Ammon's horn (tissue), 1 donor: ENCODE data around the gene ZNF674.
"Not testable (repeated sequence)": the region's sequence is repeated elsewhere in the genome, so short reads cannot be mapped to it uniquely, and the experiment has no call there.

Experiments used
- DNase-seq: peaks from one replicate; pipeline ENCODE4 v3.0.0-alpha.2; 2016; ENCODE audit warnings: low spot score

Gene ZNF674

GRCh38 chrX:46569621-46570020, 24.4 kb upstream of the ZNF674 start:
- DNase-seq, result no peak

GRCh38 chrX:46567388-46567787, 22.2 kb upstream of the ZNF674 start:
- no peak for DNase-seq

- DNase-seq, result peak; percentile 12
Observed at GRCh38 chrX:46561824-46562657, 16.8 kb upstream of the ZNF674 start.

- no peak for DNase-seq
Observed at GRCh38 chrX:46559062-46559461, 13.8 kb upstream of the ZNF674 start.

- no peak for DNase-seq
Observed at GRCh38 chrX:46554942-46555341, 9.7 kb upstream of the ZNF674 start.

GRCh38 chrX:46553935-46554334, 8.7 kb upstream of the ZNF674 start:
- no peak for DNase-seq

GRCh38 chrX:46551494-46552128, 6.4 kb upstream of the ZNF674 start:
- no peak for DNase-seq

GRCh38 chrX:46549914-46550313, 4.7 kb upstream of the ZNF674 start:
- no peak for DNase-seq

GRCh38 chrX:46547857-46548256, 2.6 kb upstream of the ZNF674 start:
- DNase-seq, result no peak

GRCh38 chrX:46544527-46544926, 694 bp downstream of the ZNF674 start:
- DNase-seq, result not testable (repeated sequence)

- DNase-seq, result no peak
Observed at GRCh38 chrX:46543441-46543840, 1.8 kb downstream of the ZNF674 start.

- no peak for DNase-seq
Observed at GRCh38 chrX:46531442-46531841, 13.8 kb downstream of the ZNF674 start.

- not testable (repeated sequence) for DNase-seq
Observed at GRCh38 chrX:46530404-46530908, 14.8 kb downstream of the ZNF674 start.

GRCh38 chrX:46529740-46530403, 15.3 kb downstream of the ZNF674 start:
- DNase-seq, result not testable (repeated sequence)

GRCh38 chrX:46528640-46529039, 16.6 kb downstream of the ZNF674 start:
- not testable (repeated sequence) for DNase-seq

- DNase-seq, result no peak
Observed at GRCh38 chrX:46506076-46506475, 39.1 kb downstream of the ZNF674 start.

- no peak for DNase-seq
Observed at GRCh38 chrX:46502848-46503247, 42.4 kb downstream of the ZNF674 start.

GRCh38 chrX:46500054-46500453, 45.2 kb downstream of the ZNF674 start:
- DNase-seq, result no peak

- DNase-seq, result no peak
Observed at GRCh38 chrX:46488712-46489111, 56.5 kb downstream of the ZNF674 start.

GRCh38 chrX:46485897-46486296, 59.3 kb downstream of the ZNF674 start:
- DNase-seq, result no peak

- not testable (repeated sequence) for DNase-seq
Observed at GRCh38 chrX:46478634-46479033, 66.6 kb downstream of the ZNF674 start.

GRCh38 chrX:46477435-46477834, 67.8 kb downstream of the ZNF674 start:
- DNase-seq, result peak; percentile 8

GRCh38 chrX:46465203-46465602, 80.0 kb downstream of the ZNF674 start:
- no peak for DNase-seq
